Middle frontal gyrus (tissue), 1 donor: ENCODE data around the gene SH2D3C.

Experiments used
- DNase-seq: peaks from one replicate; pipeline ENCODE4 v3.0.0-alpha.2; 2015; ENCODE audit warnings: low spot score; ENCODE audit errors: extremely low spot score

The SH2D3C gene

DNA sequence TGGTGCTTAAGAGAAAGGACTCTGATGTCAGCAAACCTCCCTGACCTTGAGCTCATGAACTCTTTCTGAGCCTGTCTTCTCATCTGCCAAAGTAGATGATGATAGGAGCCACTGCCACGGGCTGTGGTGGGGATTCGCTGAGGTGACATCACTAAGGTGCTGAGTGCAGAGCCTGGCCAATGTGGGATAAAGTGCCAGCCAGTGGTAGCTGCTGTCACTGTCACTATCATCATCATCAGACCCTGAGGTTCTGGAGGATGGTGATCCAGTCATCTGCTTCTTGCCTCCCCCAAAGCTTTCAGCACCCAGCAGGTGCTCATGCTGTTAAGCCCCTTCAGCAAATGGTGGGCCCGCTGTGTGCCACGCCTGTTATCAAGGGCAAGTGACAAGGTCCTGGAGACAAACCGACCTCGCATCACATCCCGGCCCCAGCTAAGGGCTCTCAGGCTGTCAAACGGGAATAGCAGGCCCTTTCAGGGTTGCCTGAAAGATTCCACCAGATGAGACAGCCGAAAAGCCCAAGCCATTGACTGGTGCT, 30.6 kb upstream of the SH2D3C start:
- DNase-seq = no peak

GRCh38 chr9:127808347-127809001, 30.0 kb upstream of the SH2D3C start:
- no peak for DNase-seq

DNA sequence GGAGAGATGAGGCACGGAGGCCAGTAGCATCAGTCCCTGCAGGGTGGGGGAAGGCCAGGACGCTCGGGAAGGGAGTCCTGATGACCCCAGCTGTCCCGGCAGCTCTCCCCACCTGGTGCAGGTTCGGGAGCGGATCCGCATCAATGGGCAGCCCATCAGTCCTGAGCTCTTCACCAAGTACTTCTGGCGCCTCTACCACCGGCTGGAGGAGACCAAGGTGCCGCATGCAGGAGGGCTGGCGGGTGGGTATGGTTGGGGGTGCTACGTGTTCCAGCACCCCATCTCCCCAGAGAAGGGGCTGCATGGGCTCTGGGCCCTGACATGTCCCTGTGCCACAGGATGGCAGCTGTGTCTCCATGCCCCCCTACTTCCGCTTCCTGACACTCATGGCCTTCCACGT, 28.4 kb upstream of the SH2D3C start:
- DNase-seq = no peak

DNA sequence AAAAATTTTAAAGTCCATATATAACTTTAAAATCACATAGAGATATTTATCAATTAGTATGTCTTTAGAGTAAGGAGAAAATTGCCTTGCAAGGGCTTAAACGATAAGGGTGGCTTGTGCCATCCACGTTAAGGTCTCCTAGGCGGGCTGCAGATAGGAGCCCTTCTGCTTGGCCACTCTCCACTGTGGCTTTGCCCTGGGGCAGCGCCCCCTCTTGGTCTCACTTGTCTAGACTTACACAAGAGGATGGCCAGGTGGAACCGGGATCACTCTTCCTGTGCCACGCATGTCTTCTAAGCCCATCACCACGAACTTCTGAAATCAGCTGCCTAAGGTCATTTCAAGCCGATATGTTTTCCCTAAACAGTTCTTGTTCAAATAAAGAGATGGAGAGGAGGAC, 27.2 kb upstream of the SH2D3C start:
- no peak for DNase-seq

DNA sequence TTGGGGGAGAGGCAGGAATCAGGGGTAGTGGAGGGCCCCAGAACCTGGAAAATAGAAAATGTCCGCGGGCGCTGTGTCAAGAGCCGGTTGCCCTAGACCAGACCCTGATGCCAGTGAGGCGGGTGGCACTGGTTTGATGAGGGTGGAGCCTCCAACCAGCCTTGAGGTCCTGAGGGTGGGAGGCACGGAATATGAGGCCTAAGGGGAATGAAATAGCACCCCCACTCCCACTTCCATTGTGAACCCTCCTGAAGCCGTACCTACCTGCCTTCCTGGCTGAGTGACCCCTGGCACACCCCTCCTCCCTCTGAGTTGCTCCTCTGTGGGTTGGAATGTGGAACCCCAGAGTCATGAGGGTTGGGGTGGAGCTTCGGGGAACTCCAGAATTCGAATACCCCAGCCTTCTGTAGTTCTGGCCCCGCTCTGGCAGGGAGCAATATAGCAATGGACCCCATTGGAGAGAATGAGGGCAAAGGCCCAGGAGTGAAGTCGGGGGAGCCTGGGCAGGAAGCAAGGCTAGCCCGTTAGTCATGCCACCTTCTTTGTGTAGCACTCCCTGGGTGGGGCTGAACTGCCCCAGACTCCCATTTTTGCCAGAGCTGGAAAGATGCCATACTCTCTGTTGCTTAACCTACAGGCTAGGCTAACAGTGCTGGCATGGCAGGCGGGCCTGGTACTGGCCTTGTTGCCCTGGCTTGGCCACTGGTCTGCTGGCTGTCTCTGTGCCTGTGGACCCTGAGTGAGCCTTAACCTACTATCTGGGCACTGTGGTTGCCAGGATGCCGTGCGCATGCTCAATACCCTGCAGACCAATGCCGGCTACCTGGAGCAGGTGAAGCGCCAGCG, 25.3 kb upstream of the SH2D3C start:
- no peak for DNase-seq

DNA sequence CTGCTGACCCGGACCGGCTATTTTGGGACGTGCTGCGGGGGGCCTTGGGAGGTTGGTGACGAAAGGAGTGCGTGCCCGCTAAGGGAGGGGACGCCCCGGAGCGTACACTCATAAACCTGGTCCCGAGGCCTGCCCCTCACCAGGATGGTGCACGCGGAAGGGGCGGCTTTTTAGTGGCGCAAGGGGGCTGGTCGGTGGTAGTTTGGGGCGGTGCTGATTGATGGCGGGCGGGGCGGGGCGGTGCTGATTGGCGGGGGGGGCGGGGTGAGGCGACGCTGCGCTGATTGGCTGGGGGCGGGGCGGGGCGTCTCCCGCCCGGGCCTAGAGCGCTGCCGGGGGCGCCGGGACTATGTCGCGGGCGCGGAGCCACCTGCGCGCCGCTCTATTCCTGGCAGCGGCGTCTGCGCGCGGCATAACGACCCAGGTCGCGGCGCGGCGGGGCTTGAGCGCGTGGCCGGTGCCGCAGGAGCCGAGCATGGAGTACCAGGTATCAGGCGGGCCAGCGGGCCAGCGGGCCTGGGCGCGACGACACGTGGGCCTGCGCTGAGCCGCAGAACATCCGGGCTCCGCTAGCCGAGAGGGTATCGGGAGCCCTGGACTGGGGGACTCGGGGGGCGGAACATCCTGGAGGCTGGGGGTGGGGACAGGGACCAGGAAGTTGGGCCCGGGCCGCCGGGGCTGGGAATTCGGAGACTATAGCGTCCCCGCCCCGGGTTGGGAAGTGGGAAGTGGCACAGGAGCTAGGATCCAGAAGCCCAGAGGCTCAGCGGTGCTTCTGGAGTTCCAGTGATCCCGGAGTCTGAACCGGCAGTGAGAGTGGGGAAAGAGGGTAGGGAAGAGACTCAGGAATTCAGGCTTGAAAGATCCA, 24.3 kb upstream of the SH2D3C start, which contains the start of gene FPGS:
Gene FPGS (plus strand): TSS at position 307 of the 868 bp plus-strand sequence. CDS start 43 bp downstream, at position 350.
- DNase-seq = peak; percentile 66

GRCh38 chr9:127801955-127802575, 23.6 kb upstream of the SH2D3C start:
- DNase-seq = no peak

DNA sequence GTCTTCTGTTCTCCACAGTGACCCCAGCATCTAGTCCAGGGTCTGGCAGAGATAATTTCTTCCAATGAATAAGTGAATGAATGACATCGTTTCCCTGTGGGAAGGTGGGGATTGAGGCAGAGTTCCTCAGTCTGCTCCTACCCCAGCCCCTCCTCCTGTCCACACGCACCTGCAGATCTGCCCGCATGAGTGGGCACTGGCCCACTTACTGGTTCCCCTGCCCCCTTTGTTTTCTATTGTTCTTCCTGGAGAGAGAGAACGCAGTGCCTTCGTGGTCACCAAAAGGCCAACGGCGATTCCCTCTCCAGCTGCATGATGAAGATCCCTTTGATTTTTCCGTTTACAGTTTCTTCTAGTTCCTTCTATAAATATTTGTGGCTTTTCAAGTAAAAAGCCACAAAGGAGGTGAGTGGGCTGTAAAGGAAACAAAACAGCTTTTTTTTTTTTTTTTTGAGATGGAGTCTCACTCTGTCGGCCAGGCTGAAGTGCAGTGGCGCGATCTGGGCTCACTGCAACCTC, 18.4 kb upstream of the SH2D3C start:
- DNase-seq = no peak

DNA sequence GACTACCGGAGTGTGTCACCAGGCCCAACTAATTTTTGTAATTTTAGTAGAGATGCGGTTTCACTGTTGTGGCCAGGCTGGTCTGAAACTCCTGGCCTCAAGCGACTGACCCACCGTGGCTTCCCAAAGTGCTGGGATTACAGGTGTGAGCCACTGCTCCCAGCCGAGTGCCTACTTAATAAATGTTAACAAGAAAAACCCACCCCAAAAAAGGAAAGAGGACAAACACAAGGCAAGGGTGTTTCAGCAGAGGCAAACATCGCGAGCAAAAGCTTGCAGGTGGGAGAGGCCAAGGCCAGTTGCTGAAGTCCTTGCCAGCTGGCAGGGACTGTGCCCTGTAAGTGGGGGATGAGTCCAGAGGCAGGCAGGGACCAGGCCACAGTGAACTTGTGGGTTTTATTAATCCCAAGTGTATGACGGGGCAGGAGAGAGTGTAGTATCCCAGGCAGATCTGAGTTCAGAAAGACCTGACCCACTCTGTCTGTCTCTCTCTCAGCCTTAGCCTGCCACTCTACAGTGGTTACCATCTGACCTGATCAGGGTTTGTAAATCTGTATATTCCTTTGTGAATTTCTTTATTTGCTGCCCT, 17.9 kb upstream of the SH2D3C start:
- no peak for DNase-seq

DNA sequence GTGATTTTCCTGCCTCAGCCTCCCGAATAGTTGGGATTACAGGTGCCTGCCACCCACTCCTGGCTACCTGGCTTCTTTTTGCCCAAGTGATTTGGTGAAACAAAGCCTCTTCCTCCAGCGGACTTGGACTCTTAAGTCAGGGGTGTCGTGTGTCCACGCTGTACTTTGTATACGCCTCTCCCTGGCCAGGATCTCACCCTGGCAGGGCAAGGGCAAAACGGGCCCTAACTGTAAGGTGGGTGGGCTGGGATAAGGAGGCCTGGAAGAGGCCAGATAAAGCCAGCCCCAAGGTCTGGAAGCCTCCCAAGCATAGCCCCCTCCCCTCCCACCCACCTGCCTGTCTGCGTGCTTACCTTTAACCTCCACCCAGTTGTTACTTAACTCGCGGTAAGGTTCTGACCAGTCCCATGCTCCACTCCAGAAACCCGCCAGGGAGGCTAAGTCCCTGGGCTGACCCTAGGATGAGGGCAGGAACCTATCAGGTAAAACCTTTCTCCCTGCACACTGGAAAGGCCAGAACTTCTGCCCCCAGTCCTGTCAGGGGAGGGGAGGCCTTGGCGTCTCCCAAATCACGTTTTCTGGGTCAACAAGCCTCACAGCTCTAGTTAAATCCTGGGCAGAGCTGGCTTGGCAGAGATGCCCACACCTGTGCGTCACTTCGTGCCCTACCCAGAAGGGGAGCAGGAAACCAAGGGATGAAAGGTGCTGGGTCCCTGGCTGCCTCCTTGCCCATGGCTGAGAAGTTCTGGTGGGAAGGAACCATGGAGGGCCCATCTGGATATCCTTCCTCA, 15.7 kb upstream of the SH2D3C start:
- no peak for DNase-seq

DNA sequence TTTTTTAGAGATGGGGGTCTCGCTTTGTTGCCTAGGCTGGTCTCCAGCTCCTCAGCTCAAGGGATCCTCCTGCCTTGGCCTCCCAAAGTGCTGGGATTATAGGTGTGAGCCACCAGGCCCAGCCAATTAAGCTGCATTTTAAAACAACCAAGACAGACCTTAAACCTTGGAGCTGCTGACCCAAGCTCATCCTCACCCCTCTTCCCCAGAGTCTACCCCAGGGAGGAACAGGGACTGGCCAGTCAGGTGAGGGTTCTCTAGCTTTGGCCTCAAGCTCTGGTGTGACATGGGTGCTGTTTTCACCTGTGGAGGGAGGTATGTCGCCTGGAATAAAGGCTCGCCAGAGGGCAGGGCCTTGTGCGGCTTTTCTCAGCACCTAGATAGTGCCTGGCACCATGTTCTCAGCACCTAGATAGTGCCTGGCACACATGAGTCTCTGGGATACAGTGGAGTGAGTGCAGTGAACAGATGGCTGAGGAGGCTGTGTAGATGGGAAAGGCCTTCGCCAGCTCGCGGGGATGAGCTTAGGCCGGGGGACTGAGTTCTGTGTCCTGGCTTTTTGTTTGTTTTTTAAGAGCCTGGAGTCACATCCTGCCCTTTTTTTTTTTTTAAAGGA, 14.7 kb upstream of the SH2D3C start:
- no peak for DNase-seq

DNA sequence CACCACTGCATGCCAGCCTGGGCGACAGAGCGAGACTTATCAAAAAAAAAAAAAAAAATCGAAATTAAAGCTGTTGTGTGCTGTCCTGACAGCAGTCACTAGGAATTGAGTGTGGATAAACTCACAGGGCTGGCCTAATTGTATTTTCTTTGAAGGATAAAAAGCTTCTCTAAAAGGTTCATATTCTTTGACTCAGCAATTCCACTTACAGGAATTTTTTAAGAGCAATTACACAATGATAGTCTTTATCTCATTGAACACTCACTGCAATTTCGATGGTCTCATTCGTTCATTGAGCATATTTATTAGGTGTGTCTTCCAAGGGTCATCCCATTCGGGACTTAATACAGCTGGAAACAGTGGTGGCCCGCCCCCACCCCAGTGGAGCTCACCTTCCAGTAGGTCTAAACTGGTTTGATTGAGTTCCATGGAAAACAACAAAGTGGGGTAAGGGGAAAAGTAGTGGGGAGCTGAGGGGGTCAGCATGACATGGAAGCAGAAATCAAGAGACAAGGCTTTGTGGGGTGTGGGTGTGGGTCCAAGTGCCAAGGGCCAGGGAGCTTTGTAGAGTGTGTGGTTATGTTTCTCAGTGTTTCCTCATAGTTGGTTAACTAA, 14.1 kb upstream of the SH2D3C start:
- no peak for DNase-seq

GRCh38 chr9:127791085-127791484, 12.6 kb upstream of the SH2D3C start:
- no peak for DNase-seq

DNA sequence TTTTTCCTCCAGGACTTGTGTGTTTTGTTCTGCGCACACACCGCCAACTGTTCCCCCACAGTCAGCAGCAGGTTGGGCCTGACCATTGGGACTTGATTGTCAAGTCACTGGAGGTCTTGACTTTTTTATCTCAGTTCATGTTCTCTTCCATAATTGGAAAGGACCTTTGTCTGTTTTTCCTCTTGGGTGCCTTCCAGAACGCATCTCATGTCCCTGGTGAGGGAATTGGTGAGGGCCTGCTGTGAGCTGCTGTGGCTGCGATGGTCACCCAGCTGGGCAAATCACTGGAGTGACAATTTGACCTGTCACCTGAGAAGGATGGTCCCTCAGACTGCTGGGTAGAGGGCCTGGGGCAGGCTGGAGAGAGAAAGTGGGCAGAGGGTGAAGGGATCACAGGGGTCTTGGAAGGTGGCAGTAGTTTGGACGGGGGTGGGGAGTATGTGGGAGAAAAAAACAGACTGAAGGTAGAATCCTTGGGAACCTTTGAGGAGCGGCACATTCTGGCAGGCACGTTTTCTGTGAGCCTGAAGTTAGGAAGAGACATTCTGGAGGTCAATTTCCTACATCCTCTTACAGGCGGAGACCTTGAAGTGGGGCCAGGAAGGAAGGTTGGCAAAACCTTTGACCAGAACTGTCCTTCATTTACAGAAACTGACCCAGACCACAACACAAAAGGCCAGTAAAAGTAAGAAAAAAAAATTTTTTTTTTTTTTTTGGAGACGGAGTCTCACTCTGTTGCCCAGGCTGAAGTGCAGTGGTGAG, 11.8 kb upstream of the SH2D3C start:
- DNase-seq = no peak

DNA sequence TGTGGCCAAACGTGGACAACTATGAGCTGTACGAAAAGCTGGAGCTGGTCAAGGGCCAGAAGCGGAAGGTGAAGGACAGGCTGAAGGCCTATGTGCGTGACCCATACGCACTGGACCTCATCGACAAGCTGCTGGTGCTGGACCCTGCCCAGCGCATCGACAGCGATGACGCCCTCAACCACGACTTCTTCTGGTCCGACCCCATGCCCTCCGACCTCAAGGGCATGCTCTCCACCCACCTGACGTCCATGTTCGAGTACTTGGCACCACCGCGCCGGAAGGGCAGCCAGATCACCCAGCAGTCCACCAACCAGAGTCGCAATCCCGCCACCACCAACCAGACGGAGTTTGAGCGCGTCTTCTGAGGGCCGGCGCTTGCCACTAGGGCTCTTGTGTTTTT, 10.7 kb upstream of the SH2D3C start:
- no peak for DNase-seq

- DNase-seq = no peak
Observed at GRCh38 chr9:127788337-127789011, 10.0 kb upstream of the SH2D3C start.

GRCh38 chr9:127786773-127787104, 8.3 kb upstream of the SH2D3C start:
- DNase-seq = no peak
